ENCODE measurements around the gene P2RX3. TPM values are rescaled to one million over a fixed set of nuclear protein-coding genes. Genes with fewer than 3 reads are reported as not detected.

The P2RX3 gene
- total and polyA plus RNA-seq, 2 experiments from 2014 or later: 0.15 to 0.35 TPM

DNA sequence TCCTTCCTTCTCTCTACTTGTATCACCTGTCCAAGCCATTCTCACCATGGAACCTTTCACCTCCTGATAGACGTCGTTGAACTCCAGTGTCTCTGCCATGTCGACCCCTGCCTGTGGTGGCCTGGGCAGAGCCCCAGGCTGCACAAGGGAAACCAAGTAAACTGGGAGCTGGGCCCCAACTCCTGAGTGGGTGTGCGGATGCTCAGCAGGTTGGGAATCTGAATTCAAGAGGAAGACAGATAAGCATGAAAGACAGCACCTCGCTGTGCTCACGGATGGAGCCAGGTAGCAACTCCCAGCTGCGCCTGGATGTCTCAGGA, 3.2 kb upstream of the P2RX3 start:
- H3K4me1 Mint-ChIP-seq: peaks cover 42% of the 10 kb centered on the region
- H3K4me3 Mint-ChIP-seq: peak overlapping the region; percentile 97
- ATAC-seq: no peak
- peaks cover 16% of the 10 kb centered on the region; the same call in 1 of the 2 replicates for H4K20me1 ChIP-seq (replicated peaks; ENCODE audit: insufficient read depth)
- peak overlapping the region; percentile 95 for H3K27ac Mint-ChIP-seq
- peaks cover 11% of the 10 kb centered on the region for H3K27me3 Mint-ChIP-seq (ENCODE audit: insufficient read depth, low read depth, poor library complexity)
- H2AFZ ChIP-seq: no peak overlapping the region
- peaks cover 31% of the 10 kb centered on the region for H3K4me1 ChIP-seq (ENCODE audit: insufficient read depth)
- peaks cover 51% of the 10 kb centered on the region for H3K36me3 Mint-ChIP-seq (ENCODE audit: low read depth)
- H3F3A ChIP-seq (replicated peaks; ENCODE audit: low read depth): no peaks in the 10 kb centered on the region
- H3K4me2 ChIP-seq: peak overlapping the region; percentile 99
- no peak for DNase-seq (ENCODE audit: low spot score)
- H3K27ac ChIP-seq (ENCODE audit: low read depth): no peak overlapping the region
- H3K4me3 ChIP-seq: peak overlapping the region; percentile 96
- TF ChIP-seq ZNF114 (CRISPR knock-in tag; IDR thresholded peaks at IDR 0.05) (no peak), CREB1 (CRISPR knock-in tag; IDR thresholded peaks at IDR 0.05; ENCODE audit: low read depth) (no peak), JUNB (IDR thresholded peaks at IDR 0.05; ENCODE audit: unreplicated experiment) (no peak)
- H3K79me2 ChIP-seq (replicated peaks; ENCODE audit: insufficient read depth): peaks cover 39% of the 10 kb centered on the region
- H3K27me3 ChIP-seq (ENCODE audit: insufficient read depth): peaks cover 4% of the 10 kb centered on the region; the same call in 1 of the 2 replicates
- H3K9me2 ChIP-seq (ENCODE audit: insufficient read depth): no peaks in the 10 kb centered on the region
- H3K9me3 Mint-ChIP-seq: no peaks in the 10 kb centered on the region
- H3K36me3 ChIP-seq (ENCODE audit: insufficient read depth): peaks cover 35% of the 10 kb centered on the region

DNA sequence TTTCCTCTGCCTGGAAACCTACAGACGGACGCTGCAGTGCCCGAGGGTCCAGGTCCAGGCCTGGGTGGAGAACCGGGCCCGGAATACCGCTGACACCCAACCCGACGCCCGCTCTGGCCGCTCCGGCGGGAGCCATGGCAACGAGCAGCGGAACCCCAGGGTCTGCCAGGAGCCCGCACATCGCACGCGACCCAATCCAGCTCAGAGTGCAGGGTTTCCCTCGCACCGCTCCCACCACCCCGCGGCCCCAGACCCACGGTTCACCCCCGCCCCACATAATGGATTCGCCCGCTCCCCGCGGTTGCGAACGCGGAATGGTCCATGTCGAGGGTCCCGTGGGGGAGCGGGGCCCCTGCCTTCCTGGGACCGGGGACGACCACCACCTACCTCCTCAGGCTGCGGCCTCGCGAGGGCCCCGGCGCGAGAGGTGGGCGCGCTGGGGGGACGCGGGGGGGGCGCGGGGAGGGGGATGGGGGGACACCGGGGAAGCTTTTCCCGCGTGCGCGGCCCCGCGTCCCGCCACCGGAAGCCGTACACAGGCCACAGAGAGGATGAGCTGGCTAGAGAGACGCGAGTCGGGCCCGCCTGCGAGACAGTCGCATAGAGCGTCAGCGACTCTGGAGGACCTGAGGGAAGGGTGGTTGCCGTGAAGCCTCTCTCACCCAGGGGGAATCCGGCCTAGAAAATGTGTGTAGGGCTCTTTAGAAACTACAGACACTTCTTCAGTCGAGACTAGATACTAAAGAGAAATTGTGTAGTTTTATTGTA, 2.6 kb upstream of the P2RX3 start, which contains the start of gene SSRP1:
Gene SSRP1, minus strand, starts transcription at position 550 of the 768 bp plus-strand sequence. CDS start 771 bp downstream, outside the sequence.
- Mint-ChIP-seq H3K9me3 (no peaks in the 10 kb centered on the region), H3K4me3 (peak within 1 kb of the TSS; percentile 97), H3K27ac (peak within 1 kb of the TSS; percentile 98), H3K4me1 (peaks cover 48% of the 10 kb centered on the region), H3K36me3 (ENCODE audit: low read depth) (peaks cover 46% of the 10 kb centered on the region), H3K27me3 (ENCODE audit: insufficient read depth, low read depth, poor library complexity) (peaks cover 9% of the 10 kb centered on the region)
- Histone ChIP-seq H2AFZ (peak within 1 kb of the TSS; percentile 77; the same call in 1 of the 2 replicates), H3K4me2 (peak within 1 kb of the TSS; percentile 99), H3K79me2 (replicated peaks; ENCODE audit: insufficient read depth) (peaks cover 39% of the 10 kb centered on the region), H3K36me3 (ENCODE audit: insufficient read depth) (peaks cover 29% of the 10 kb centered on the region), H3K4me1 (ENCODE audit: insufficient read depth) (peaks cover 36% of the 10 kb centered on the region), H3K4me3 (peak within 1 kb of the TSS; percentile 96), H4K20me1 (replicated peaks; ENCODE audit: insufficient read depth) (peaks cover 16% of the 10 kb centered on the region; the same call in 1 of the 2 replicates), H3K27ac (ENCODE audit: low read depth) (0 out of 2 replicates have a peak within 1 kb of the TSS, but pooled peaks have one; percentile 14), H3K27me3 (ENCODE audit: insufficient read depth) (peaks cover 4% of the 10 kb centered on the region; the same call in 1 of the 2 replicates), H3F3A (replicated peaks; ENCODE audit: low read depth) (no peaks in the 10 kb centered on the region), H3K9me2 (ENCODE audit: insufficient read depth) (no peaks in the 10 kb centered on the region)
- DNase-seq (ENCODE audit: low spot score) (peak; percentile 93), ATAC-seq (peak; percentile 96)
- TF ChIP-seq CREB1 (CRISPR knock-in tag; IDR thresholded peaks at IDR 0.05; ENCODE audit: low read depth): peak; percentile 67
- peak; percentile 60 for TF ChIP-seq POLR2AphosphoS5 (IDR thresholded peaks at IDR 0.05; ENCODE audit: low read depth)
- TF ChIP-seq, protein P1, sequence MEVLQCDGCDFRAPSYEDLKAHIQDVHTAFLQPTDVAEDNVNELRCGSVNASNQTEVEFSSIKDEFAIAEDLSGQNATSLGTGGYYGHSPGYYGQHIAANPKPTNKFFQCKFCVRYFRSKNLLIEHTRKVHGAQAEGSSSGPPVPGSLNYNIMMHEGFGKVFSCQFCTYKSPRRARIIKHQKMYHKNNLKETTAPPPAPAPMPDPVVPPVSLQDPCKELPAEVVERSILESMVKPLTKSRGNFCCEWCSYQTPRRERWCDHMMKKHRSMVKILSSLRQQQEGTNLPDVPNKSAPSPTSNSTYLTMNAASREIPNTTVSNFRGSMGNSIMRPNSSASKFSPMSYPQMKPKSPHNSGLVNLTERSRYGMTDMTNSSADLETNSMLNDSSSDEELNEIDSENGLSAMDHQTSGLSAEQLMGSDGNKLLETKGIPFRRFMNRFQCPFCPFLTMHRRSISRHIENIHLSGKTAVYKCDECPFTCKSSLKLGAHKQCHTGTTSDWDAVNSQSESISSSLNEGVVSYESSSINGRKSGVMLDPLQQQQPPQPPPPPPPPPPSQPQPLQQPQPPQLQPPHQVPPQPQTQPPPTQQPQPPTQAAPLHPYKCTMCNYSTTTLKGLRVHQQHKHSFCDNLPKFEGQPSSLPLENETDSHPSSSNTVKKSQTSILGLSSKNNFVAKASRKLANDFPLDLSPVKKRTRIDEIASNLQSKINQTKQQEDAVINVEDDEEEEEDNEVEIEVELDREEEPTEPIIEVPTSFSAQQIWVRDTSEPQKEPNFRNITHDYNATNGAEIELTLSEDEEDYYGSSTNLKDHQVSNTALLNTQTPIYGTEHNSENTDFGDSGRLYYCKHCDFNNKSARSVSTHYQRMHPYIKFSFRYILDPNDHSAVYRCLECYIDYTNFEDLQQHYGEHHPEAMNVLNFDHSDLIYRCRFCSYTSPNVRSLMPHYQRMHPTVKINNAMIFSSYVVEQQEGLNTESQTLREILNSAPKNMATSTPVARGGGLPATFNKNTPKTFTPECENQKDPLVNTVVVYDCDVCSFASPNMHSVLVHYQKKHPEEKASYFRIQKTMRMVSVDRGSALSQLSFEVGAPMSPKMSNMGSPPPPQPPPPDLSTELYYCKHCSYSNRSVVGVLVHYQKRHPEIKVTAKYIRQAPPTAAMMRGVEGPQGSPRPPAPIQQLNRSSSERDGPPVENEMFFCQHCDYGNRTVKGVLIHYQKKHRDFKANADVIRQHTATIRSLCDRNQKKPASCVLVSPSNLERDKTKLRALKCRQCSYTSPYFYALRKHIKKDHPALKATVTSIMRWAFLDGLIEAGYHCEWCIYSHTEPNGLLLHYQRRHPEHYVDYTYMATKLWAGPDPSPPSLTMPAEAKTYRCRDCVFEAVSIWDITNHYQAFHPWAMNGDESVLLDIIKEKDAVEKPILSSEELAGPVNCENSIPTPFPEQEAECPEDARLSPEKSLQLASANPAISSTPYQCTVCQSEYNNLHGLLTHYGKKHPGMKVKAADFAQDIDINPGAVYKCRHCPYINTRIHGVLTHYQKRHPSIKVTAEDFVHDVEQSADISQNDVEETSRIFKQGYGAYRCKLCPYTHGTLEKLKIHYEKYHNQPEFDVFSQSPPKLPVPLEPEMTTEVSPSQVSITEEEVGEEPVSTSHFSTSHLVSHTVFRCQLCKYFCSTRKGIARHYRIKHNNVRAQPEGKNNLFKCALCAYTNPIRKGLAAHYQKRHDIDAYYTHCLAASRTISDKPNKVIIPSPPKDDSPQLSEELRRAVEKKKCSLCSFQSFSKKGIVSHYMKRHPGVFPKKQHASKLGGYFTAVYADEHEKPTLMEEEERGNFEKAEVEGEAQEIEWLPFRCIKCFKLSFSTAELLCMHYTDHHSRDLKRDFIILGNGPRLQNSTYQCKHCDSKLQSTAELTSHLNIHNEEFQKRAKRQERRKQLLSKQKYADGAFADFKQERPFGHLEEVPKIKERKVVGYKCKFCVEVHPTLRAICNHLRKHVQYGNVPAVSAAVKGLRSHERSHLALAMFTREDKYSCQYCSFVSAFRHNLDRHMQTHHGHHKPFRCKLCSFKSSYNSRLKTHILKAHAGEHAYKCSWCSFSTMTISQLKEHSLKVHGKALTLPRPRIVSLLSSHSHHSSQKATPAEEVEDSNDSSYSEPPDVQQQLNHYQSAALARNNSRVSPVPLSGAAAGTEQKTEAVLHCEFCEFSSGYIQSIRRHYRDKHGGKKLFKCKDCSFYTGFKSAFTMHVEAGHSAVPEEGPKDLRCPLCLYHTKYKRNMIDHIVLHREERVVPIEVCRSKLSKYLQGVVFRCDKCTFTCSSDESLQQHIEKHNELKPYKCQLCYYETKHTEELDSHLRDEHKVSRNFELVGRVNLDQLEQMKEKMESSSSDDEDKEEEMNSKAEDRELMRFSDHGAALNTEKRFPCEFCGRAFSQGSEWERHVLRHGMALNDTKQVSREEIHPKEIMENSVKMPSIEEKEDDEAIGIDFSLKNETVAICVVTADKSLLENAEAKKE (CRISPR knock-in tag; IDR thresholded peaks at IDR 0.05): no peak
- no peak for TF ChIP-seq EZH2phosphoT487 (IDR thresholded peaks at IDR 0.05; ENCODE audit: unreplicated experiment)
- TF ChIP-seq, protein P2, sequence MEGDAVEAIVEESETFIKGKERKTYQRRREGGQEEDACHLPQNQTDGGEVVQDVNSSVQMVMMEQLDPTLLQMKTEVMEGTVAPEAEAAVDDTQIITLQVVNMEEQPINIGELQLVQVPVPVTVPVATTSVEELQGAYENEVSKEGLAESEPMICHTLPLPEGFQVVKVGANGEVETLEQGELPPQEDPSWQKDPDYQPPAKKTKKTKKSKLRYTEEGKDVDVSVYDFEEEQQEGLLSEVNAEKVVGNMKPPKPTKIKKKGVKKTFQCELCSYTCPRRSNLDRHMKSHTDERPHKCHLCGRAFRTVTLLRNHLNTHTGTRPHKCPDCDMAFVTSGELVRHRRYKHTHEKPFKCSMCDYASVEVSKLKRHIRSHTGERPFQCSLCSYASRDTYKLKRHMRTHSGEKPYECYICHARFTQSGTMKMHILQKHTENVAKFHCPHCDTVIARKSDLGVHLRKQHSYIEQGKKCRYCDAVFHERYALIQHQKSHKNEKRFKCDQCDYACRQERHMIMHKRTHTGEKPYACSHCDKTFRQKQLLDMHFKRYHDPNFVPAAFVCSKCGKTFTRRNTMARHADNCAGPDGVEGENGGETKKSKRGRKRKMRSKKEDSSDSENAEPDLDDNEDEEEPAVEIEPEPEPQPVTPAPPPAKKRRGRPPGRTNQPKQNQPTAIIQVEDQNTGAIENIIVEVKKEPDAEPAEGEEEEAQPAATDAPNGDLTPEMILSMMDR (conservative IDR thresholded peaks at IDR 0.05; ENCODE audit: low read depth in 2 of 2): no peak; a peak in 1 of 4 replicates
- TF ChIP-seq EZH2 (IDR thresholded peaks at IDR 0.05; ENCODE audit: low read depth, unreplicated experiment): no peak
- TF ChIP-seq ZNF114 (CRISPR knock-in tag; IDR thresholded peaks at IDR 0.05): no peak
- TF ChIP-seq NANOG (IDR thresholded peaks at IDR 0.05; ENCODE audit: borderline replicate concordance): no peak
- TF ChIP-seq JUNB (IDR thresholded peaks at IDR 0.05; ENCODE audit: unreplicated experiment): no peak
- no peak for TF ChIP-seq STAT1 (IDR thresholded peaks at IDR 0.05; ENCODE audit: unreplicated experiment)
